B cell (primary cell): ENCODE measurements around the gene RAD51B. TPM values are rescaled to one million over a fixed set of nuclear protein-coding genes. Genes with fewer than 3 reads are reported as not detected.

ENCODE experiments used
- ATAC-seq: fragments of 200-7000 bp; cut with Tn5 transposase; one replicate; pipeline ENCODE4 v1.10.0; 2021; ENCODE audit warnings: low read depth, mild to moderate bottlenecking, moderate number of reproducible peaks, moderate library complexity
- CTCF ChIA-PET: fragments of 350-600 bp; sonication (Branson Sonifier 250); formaldehyde crosslinking; loops from one replicate; lab custom pipeline; 2021; ENCODE audit warnings: antibody characterized with exemption, inconsistent platforms; lab: Charles Lee
- POLR2A ChIA-PET: fragments of 350-600 bp; sonication (Branson Sonifier 250); formaldehyde crosslinking; loops from one replicate; lab custom pipeline; 2021; ENCODE audit warnings: antibody characterized with exemption; lab: Charles Lee
- DNase-seq: peaks from one replicate; pipeline ENCODE4 v3.0.0; 2013
- H2AFZ ChIP-seq: 2 replicates; pipeline ENCODE4 v1.6.1; 2012; ENCODE audit warnings: mild to moderate bottlenecking, low read depth, low read length; ENCODE audit not compliant: insufficient read depth, poor library complexity, severe bottlenecking
- H3K27ac ChIP-seq, 2 donors: 1 replicate in 1 of 2; 2 replicates in 1 of 2; pipeline ENCODE4 v1.5.1; 2012 to 2013; ENCODE audit warnings: low read length in 2 of 2, mild to moderate bottlenecking in 2 of 2, moderate library complexity in 1 of 2
- H3K27me3 ChIP-seq, 4 experiments: fragments of 200-600 bp in 1 of 4; sonication (generic) in 1 of 4; replicated peaks in 1 of 4; 1 replicate in 2 of 4; 2 replicates in 2 of 4; pipeline versions ENCODE4 v1.6.1 to v1.7.0; 2013 to 2016; ENCODE audit warnings: low read length in 3 of 4, mild to moderate bottlenecking in 2 of 4, mixed read lengths in 1 of 4, moderate library complexity in 1 of 4; ENCODE audit not compliant: insufficient read depth in 4 of 4, control insufficient read depth in 3 of 4; ENCODE audit errors: control extremely low read depth in 1 of 4
- H3K36me3 ChIP-seq, 2 experiments: replicated peaks in 1 of 2; 1 replicate in 1 of 2; 2 replicates in 1 of 2; pipeline versions ENCODE4 v1.6.1 to v1.7.1; 2013; ENCODE audit warnings: low read length in 1 of 2; ENCODE audit not compliant: insufficient read depth in 2 of 2, control insufficient read depth in 1 of 2; ENCODE audit errors: control extremely low read depth in 1 of 2, extremely low read depth in 1 of 2
- H3K4me1 ChIP-seq, 2 donors: fragments of 200-600 bp in 1 of 2; sonication (generic) in 1 of 2; 1 replicate in 1 of 2; 2 replicates in 1 of 2; pipeline versions ENCODE4 v1.5.1 to v1.6.1; 2013 to 2017; ENCODE audit warnings: low read length in 2 of 2; ENCODE audit not compliant: control insufficient read depth in 2 of 2, insufficient read depth in 2 of 2
- H3K4me2 ChIP-seq: replicated peaks from 2 replicates; pipeline ENCODE3; 2012; ENCODE audit warnings: mild to moderate bottlenecking, low read depth, low read length; ENCODE audit not compliant: poor library complexity, severe bottlenecking
- H3K4me3 ChIP-seq, 5 experiments: fragments of 200-600 bp in 1 of 5; sonication (generic) in 1 of 5; 1 replicate in 3 of 5; 2 replicates in 2 of 5; pipeline versions ENCODE4 v1.5.1 to v1.7.0; 2011 to 2016; ENCODE audit warnings: low read length in 4 of 5, mild to moderate bottlenecking in 4 of 5, low read depth in 2 of 5, control low read depth in 1 of 5, moderate library complexity in 1 of 5; ENCODE audit not compliant: insufficient read depth in 1 of 5; ENCODE audit errors: control extremely low read depth in 1 of 5, extremely low read depth in 1 of 5
- H3K79me2 ChIP-seq: fragments of 200-600 bp; sonication (generic); one replicate; pipeline ENCODE4 v1.6.0; 2016; ENCODE audit warnings: low read length; ENCODE audit not compliant: control insufficient read depth, insufficient read depth
- H3K9ac ChIP-seq: fragments of 200-600 bp; sonication (generic); 2 replicates; pipeline ENCODE4 v1.6.1; 2017; ENCODE audit warnings: mild to moderate bottlenecking, low read length, moderate library complexity
- H3K9me3 ChIP-seq, 3 donors: one replicate each; pipeline versions ENCODE4 v1.6.1 to v1.7.1; 2013; ENCODE audit warnings: low read length in 2 of 3; ENCODE audit not compliant: control insufficient read depth in 2 of 3, insufficient read depth in 1 of 3; ENCODE audit errors: control extremely low read depth in 1 of 3
- H4K20me1 ChIP-seq: 2 replicates; pipeline ENCODE4 v1.6.0; 2012; ENCODE audit warnings: mild to moderate bottlenecking, low read length; ENCODE audit not compliant: insufficient read depth, control insufficient read depth, poor library complexity, severe bottlenecking
- H3K27ac Mint-ChIP-seq: one replicate; pipeline ENCODE4 v1.8.0; 2021; ENCODE audit warnings: mixed read lengths
- H3K27me3 Mint-ChIP-seq: one replicate; pipeline ENCODE4 v1.8.0; 2021; ENCODE audit warnings: mixed read lengths
- H3K4me1 Mint-ChIP-seq: one replicate; pipeline ENCODE4 v1.8.0; 2021; ENCODE audit warnings: mixed read lengths
- H3K4me3 Mint-ChIP-seq: one replicate; pipeline ENCODE4 v1.8.0; 2021; ENCODE audit warnings: mixed read lengths
- H3K9me3 Mint-ChIP-seq: one replicate; pipeline ENCODE4 v1.8.0; 2022; ENCODE audit warnings: mixed read lengths; ENCODE audit not compliant: insufficient read depth
- EZH2 ChIP-seq: IDR thresholded peaks from 2 replicates; pipeline ENCODE4 v1.6.1; 2012; ENCODE audit warnings: borderline replicate concordance, low read depth, mild to moderate bottlenecking, moderate library complexity, low read length; ENCODE audit not compliant: insufficient read depth, poor library complexity, severe bottlenecking
- WGBS: methylation state at CpG from one replicate; pipeline ENCODE4 v1.1.5; 2013; ENCODE audit warnings: missing lambda C conversion rate; ENCODE audit not compliant: insufficient coverage; 5-methylcytosine and 5-hydroxymethylcytosine counted together
- intact Hi-C: fragments of 100-400 bp; cut with micrococcal nuclease; formaldehyde crosslinking; loops from one replicate; pipeline ENCODE4 v1.10.0; 2022
- polyA plus RNA-seq: library from polyadenylated mRNA; depleted of rRNA; stranded (reverse); fragments of >200 nt; gene quantifications from 2 replicates; pipeline ENCODE4 v1.2.3, GENCODE V29; 2012
- total RNA-seq, 2 donors: library from RNA; stranded (reverse); fragments of 120-200 nt in 1 of 2; gene quantifications; 1 replicate in 1 of 2; 2 replicates in 1 of 2; pipeline versions ENCODE4 v1.2.3 to v1.2.4, GENCODE V29; 2013 to 2022
- TF ChIP-seq, protein P1 (sequence below): fragments of 200-600 bp; IDR thresholded peaks from one replicate; pipeline ENCODE4 v1.8.0; 2022; ENCODE audit warnings: antibody characterized with exemption, mild to moderate bottlenecking

RAD51B gene
- total and polyA plus RNA-seq, 2 donors (not counting 1 experiment from before 2014, with no cell fraction given): 6.5 to 60.6 TPM

DNA sequence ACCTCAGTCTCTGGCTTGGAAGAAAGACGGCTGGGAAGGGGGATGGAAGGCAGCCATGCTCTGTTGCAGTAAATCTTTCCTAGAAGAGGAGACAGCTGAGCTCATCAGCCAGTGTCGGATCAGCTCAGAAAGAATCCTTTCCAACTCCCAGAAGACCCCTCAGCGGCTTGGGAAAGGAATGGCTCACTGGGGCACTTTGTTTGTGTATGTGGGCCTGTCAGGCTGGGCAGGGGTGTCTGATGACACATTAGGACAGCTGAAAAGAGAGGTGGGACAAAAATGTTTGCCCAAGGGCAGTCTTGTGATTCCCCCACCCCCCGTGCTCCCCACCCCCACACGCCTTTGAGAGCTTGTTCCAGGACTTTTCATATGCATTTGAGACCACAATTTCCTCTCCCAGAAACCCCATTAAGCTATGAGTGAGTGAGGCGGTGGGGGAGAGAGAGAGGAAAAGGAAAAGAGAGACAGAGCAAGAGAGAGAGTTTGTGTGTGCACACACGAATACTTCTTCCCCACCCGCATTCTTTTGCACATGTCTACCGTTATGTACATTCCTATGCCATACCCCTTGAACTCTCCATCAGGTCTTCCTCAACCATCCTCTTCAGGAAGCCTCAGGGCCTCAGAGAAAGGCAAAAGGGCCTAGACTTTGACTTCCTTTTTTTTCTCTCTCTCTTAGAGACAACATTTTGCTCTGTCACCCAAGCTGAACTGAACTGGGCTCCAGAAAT, 774.4 kb downstream of the RAD51B start:
- H3K4me2 ChIP-seq: peak overlapping the region; percentile 24
- Mint-ChIP-seq H3K27me3 (no peaks in the 10 kb centered on the region), H3K27ac (peak overlapping the region; percentile 98), H3K4me3 (peak overlapping the region; percentile 69), H3K9me3 (no peaks in the 10 kb centered on the region), H3K4me1 (peaks cover 23% of the 10 kb centered on the region)
- H3K4me1 ChIP-seq: peaks cover 18 to 22% of the 10 kb centered on the region in 2 donors
- no peak overlapping the region for H3K9ac ChIP-seq
- peak; percentile 42 for DNase-seq
- no peaks in the 10 kb centered on the region for H3K79me2 ChIP-seq
- WGBS: 0% methylated on average over 2 of the region's 9 CpGs
- H3K36me3 ChIP-seq: no peaks in the 10 kb centered on the region
- POLR2A ChIA-PET: interaction anchor here (0.9 kb wide), 1 partner anchor 55 kb away, joined by 4 read pairs; no protein-coding TSS in a partner anchor
- H3K27ac ChIP-seq: peak overlapping the region in 1 of 2 donors; percentile 17
- H2AFZ ChIP-seq: peak overlapping the region; percentile 3
- intact Hi-C loops: no loop called here
- H3K4me3 ChIP-seq: no peak overlapping the region
- CTCF ChIA-PET: interaction anchor here (1.3 kb wide), 1 partner anchor 221 kb away, joined by 3 read pairs; no protein-coding TSS in a partner anchor
- H4K20me1 ChIP-seq: no peaks in the 10 kb centered on the region
- peaks cover 0 to 3% (median 0%) of the 10 kb centered on the region in 3 donors for H3K9me3 ChIP-seq
- ATAC-seq: peak; percentile 54
- no peak for TF ChIP-seq EZH2
- TF ChIP-seq, protein P1, sequence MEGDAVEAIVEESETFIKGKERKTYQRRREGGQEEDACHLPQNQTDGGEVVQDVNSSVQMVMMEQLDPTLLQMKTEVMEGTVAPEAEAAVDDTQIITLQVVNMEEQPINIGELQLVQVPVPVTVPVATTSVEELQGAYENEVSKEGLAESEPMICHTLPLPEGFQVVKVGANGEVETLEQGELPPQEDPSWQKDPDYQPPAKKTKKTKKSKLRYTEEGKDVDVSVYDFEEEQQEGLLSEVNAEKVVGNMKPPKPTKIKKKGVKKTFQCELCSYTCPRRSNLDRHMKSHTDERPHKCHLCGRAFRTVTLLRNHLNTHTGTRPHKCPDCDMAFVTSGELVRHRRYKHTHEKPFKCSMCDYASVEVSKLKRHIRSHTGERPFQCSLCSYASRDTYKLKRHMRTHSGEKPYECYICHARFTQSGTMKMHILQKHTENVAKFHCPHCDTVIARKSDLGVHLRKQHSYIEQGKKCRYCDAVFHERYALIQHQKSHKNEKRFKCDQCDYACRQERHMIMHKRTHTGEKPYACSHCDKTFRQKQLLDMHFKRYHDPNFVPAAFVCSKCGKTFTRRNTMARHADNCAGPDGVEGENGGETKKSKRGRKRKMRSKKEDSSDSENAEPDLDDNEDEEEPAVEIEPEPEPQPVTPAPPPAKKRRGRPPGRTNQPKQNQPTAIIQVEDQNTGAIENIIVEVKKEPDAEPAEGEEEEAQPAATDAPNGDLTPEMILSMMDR: no peak
- no peaks in the 10 kb centered on the region for H3K27me3 ChIP-seq
